ENCODE data around the gene PRELP. TPM values are rescaled to one million over a fixed set of nuclear protein-coding genes. Genes with fewer than 3 reads are reported as not detected.

The PRELP gene
- total and polyA plus RNA-seq, 2 of the 8 experiments (the other 6 are each of a cell fraction or from before 2014, with no cell fraction given) = 0.13 to 0.23 TPM

DNA sequence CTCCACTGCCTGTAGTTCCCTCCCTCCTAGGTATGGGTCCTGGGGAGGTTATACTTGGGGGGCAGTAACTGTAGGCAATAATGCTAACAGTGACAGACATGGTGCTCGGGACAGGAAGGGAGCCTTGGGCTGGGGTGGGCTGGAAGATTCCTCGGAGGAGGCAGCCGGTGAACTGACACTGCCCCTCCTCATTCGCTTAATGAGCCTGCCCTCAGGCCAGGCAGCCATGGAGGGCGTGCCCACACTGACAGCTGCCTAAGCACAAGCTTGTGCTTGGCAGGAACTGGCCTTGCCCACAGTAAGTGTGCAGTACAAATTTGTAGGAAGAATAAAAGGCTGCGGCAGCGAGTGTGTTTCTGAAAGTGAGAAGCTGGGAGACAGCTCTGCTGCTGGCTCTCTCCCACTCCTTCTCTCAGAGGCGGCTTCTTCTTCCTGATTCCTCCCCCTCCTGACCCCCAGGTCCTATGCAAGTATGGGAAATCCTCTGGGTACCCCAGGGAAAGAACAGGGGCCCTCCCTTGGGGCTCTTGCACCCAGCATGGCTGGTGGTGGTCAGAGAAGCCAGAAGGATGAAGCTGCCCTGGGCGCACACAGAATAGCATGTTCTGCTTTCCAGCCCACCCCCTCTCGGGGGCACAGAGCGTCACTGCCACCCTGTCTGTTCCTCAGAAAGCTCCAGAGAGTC, 42.0 kb downstream of the PRELP start:
- Histone ChIP-seq H3K36me3 (ENCODE audit: control insufficient read depth in 2 of 4, insufficient read depth in 4 of 4, low read length in 3 of 4) (no peaks in the 10 kb centered on the region), H3K4me2 (ENCODE audit: insufficient read depth in 1 of 2, low read depth in 2 of 2, low read length in 2 of 2) (no peak overlapping the region; a peak in 1 of 4 replicates), H3K23ac (ENCODE audit: insufficient read length) (no peak overlapping the region), H3K9ac (replicated peaks in 1 of 4; ENCODE audit: extremely low read depth in 1 of 4, low read depth in 3 of 4, low read length in 3 of 4) (no peak overlapping the region), H3K9me3 (ENCODE audit: insufficient read depth in 2 of 2, low read depth in 1 of 2, low read length in 1 of 2) (no peaks in the 10 kb centered on the region), H3K27me3 (replicated peaks in 1 of 4; ENCODE audit: control insufficient read depth in 3 of 4, extremely low read depth in 1 of 4, insufficient read depth in 3 of 4, low read length in 3 of 4) (peaks cover 7 to 73% (median 63%) of the 10 kb centered on the region in 4 experiments), H4K5ac (ENCODE audit: insufficient read length, low read depth, low read length) (no peak overlapping the region), H3K4me3 (ENCODE audit: extremely low read depth in 1 of 4, insufficient read depth in 2 of 4, low read depth in 3 of 4, low read length in 4 of 4) (no peak overlapping the region), H3K18ac (ENCODE audit: extremely low read depth, low read length) (no peak overlapping the region; the same call in 1 of the 2 replicates), H2AK5ac (ENCODE audit: low read depth, low read length) (peak overlapping the region; percentile 46; the same call in 1 of the 2 replicates), H2AFZ (ENCODE audit: low read length) (no peak overlapping the region), H2BK120ac (replicated peaks; ENCODE audit: low read depth, low read length) (no peak overlapping the region), H3K27ac (ENCODE audit: low read depth, low read length) (no peak overlapping the region), H3K4me1 (replicated peaks in 1 of 4; ENCODE audit: control insufficient read depth in 3 of 4, insufficient read depth in 4 of 4, low read length in 3 of 4) (peaks cover 29 to 73% (median 55%) of the 10 kb centered on the region in 4 experiments), H3K79me1 (ENCODE audit: low read depth, low read length) (no peaks in the 10 kb centered on the region), H2BK20ac (ENCODE audit: low read length) (no peak overlapping the region), H3K4ac (replicated peaks; ENCODE audit: insufficient read length, low read depth, low read length) (no peak overlapping the region), H3K23me2 (ENCODE audit: low read depth, low read length) (peaks cover 2% of the 10 kb centered on the region; the same call in 1 of the 2 replicates), H3K56ac (replicated peaks; ENCODE audit: insufficient read length, low read depth, low read length) (no peak overlapping the region), H4K91ac (replicated peaks; ENCODE audit: insufficient read length, low read length) (no peak overlapping the region), H2BK12ac (ENCODE audit: low read depth, low read length) (peak overlapping the region; percentile 71; the same call in 1 of the 2 replicates), H2BK15ac (ENCODE audit: low read length) (0 out of 2 replicates have a peak overlapping the region, but pooled peaks have one; percentile 53), H3K14ac (ENCODE audit: insufficient read length) (no peak overlapping the region), H2BK5ac (ENCODE audit: low read depth, low read length) (no peak overlapping the region), H4K20me1 (replicated peaks in 1 of 2; ENCODE audit: control insufficient read depth in 1 of 2, insufficient read depth in 2 of 2, low read length in 2 of 2) (peaks cover 0 to 2% of the 10 kb centered on the region in 2 experiments), H4K8ac (ENCODE audit: extremely low read depth, insufficient read depth, low read length) (no peak overlapping the region), H3K79me2 (ENCODE audit: control insufficient read depth in 1 of 2, insufficient read depth in 2 of 2, low read length in 2 of 2) (no peaks in the 10 kb centered on the region)
- 78% methylated on average over 11 of the region's 11 CpGs; no CpG with 5 or more reads in 1 of the 2 experiments for WGBS, 2 experiments (ENCODE audit: extremely low coverage in 1 of 2, insufficient coverage in 1 of 2, insufficient read length in 1 of 2, insufficient replicate concordance in 2 of 2, low coverage in 1 of 2, low lambda C conversion rate in 2 of 2, missing lambda C conversion rate in 1 of 2)
- no peak for DNase-seq (ENCODE audit: low read depth in 1 of 2, low spot score in 2 of 2)
- no peak for FAIRE-seq
- CTCF ChIA-PET (ENCODE audit: partially characterized antibody) = interaction anchor here (0.6 to 13.3 kb wide), 11 partner anchors 10 to 245 kb away, joined by 3 to 108 read pairs (median 3); no protein-coding TSS in a partner anchor
- POLR2A ChIA-PET (ENCODE audit: partially characterized antibody) = interaction anchor here (1.0 to 1.7 kb wide), 3 partner anchors 8 to 54 kb away, joined by 3 to 7 read pairs (median 4); no protein-coding TSS in a partner anchor
- no peak for TF ChIP-seq RXRA (IDR thresholded peaks at IDR 0.05; ENCODE audit: insufficient read depth, low read depth, low read length)
- no peak for TF ChIP-seq HDAC2 (IDR thresholded peaks at IDR 0.05; ENCODE audit: borderline replicate concordance in 1 of 2, low read depth in 2 of 2, low read length in 2 of 2)
